Inferior parietal cortex (tissue), 1 donor: ENCODE results near the gene FOXG1.

Experiments used
- DNase-seq: peaks from one replicate; pipeline ENCODE4 v3.0.0-alpha.2; 2016; ENCODE audit errors: extremely low spot score

FOXG1 gene

GRCh38 chr14:28766469-28766955 lies at the start of gene FOXG1:
Gene FOXG1 (plus strand): TSS chr14:28766787. CDS start chr14:28767280, 493 bp downstream.
- DNase-seq: peak; percentile 76

GRCh38 chr14:28719130-28719529 lies 47.5 kb upstream of the FOXG1 start:
- no peak for DNase-seq

- DNase-seq: no peak
Measured at GRCh38 chr14:28731358-28731757, 35.2 kb upstream of the FOXG1 start.

GRCh38 chr14:28742171-28742846 lies 24.3 kb upstream of the FOXG1 start:
- DNase-seq: no peak

- no peak for DNase-seq
Measured at GRCh38 chr14:28744126-28744525, 22.5 kb upstream of the FOXG1 start.

- no peak for DNase-seq
Measured at GRCh38 chr14:28745176-28745575, 21.4 kb upstream of the FOXG1 start.

GRCh38 chr14:28746247-28746646 lies 20.3 kb upstream of the FOXG1 start:
- DNase-seq: no peak

- peak; percentile 79 for DNase-seq
Measured at GRCh38 chr14:28751467-28752058, 15.0 kb upstream of the FOXG1 start.

GRCh38 chr14:28754209-28754985 lies 12.2 kb upstream of the FOXG1 start:
- peak; percentile 83 for DNase-seq

- DNase-seq: peak; percentile 40
Measured at GRCh38 chr14:28755198-28755815, 11.3 kb upstream of the FOXG1 start.

GRCh38 chr14:28755884-28756268 lies 10.7 kb upstream of the FOXG1 start:
- peak; percentile 15 for DNase-seq

GRCh38 chr14:28756269-28756883 lies 10.2 kb upstream of the FOXG1 start:
- peak; percentile 21 for DNase-seq

- peak; percentile 70 for DNase-seq
Measured at GRCh38 chr14:28756884-28757570, 9.6 kb upstream of the FOXG1 start.

- peak; percentile 40 for DNase-seq
Measured at GRCh38 chr14:28757786-28758185, 8.8 kb upstream of the FOXG1 start.

- DNase-seq: peak; percentile 47
Measured at GRCh38 chr14:28758253-28758884, 8.2 kb upstream of the FOXG1 start.

- DNase-seq: peak; percentile 39
Measured at GRCh38 chr14:28758885-28759652, 7.5 kb upstream of the FOXG1 start.

- peak; percentile 62 for DNase-seq
Measured at GRCh38 chr14:28759653-28760313, 6.8 kb upstream of the FOXG1 start.

GRCh38 chr14:28760431-28760996 lies 6.1 kb upstream of the FOXG1 start:
- DNase-seq: peak; percentile 35
